ENCODE results near the gene HS6ST3.

Gene HS6ST3

GRCh38 chr13:96880419-96880818 is 790.5 kb downstream of the HS6ST3 start:
- Histone ChIP-seq H3K27ac (ENCODE audit: low read length) (no peak overlapping the region), H3K27me3 (ENCODE audit: control insufficient read depth in 1 of 2, insufficient read depth in 2 of 2, low read length in 2 of 2) (no peaks in the 10 kb centered on the region)

More at GRCh38 chr13:96880419-96880818, 790.5 kb downstream of the HS6ST3 start:
- Histone ChIP-seq H3K9ac (ENCODE audit: low read length in 2 of 2) (no peak overlapping the region), H3K4me3 (ENCODE audit: low read length in 2 of 2) (no peak overlapping the region), H3K9me3 (ENCODE audit: control insufficient read depth in 2 of 2, low read length in 2 of 2) (peaks cover 0 to 4% of the 10 kb centered on the region in 2 donors), H3K36me3 (ENCODE audit: control insufficient read depth in 2 of 2, insufficient read depth in 2 of 2, low read length in 2 of 2) (no peaks in the 10 kb centered on the region), H3K4me1 (ENCODE audit: control insufficient read depth, insufficient read depth, low read length) (no peaks in the 10 kb centered on the region)

All from stomach smooth muscle (tissue), 2 donors.